ENCODE measurements around the gene MYT1. TPM values are rescaled to one million over a fixed set of nuclear protein-coding genes. Genes with fewer than 3 reads are reported as not detected.
A peak's percentile ranks its signal among the peaks of the same experiment; 100 is the strongest.

Gene MYT1
- total RNA-seq, 3 donors from 2014 or later = 0.12 to 0.76 (median 0.14) TPM

GRCh38 chr20:64151633-64152530 lies 12.4 kb upstream of the MYT1 start:
- no peak for TF ChIP-seq CTCF (IDR thresholded peaks at IDR 0.05)
- no peaks in the 10 kb centered on the region for H3K36me3 ChIP-seq (ENCODE audit: low read depth)
- H3K9me3 ChIP-seq = no peaks in the 10 kb centered on the region
- no peak for ATAC-seq
- H3K4me3 ChIP-seq = no peak overlapping the region
- intact Hi-C loops (cut with DNase I, micrococcal nuclease) = no loop called here
- no peaks in the 10 kb centered on the region for H3K4me1 ChIP-seq (ENCODE audit: low read depth)
- no peak for DNase-seq

- Histone ChIP-seq H3K9me3 (no peaks in the 10 kb centered on the region), H3K4me1 (ENCODE audit: low read depth) (no peaks in the 10 kb centered on the region), H3K4me3 (no peak overlapping the region), H3K36me3 (ENCODE audit: low read depth) (no peaks in the 10 kb centered on the region)
- TF ChIP-seq CTCF (IDR thresholded peaks at IDR 0.05) = no peak
- ATAC-seq (peak; percentile 12), DNase-seq (no peak)
- intact Hi-C loops (cut with DNase I, micrococcal nuclease) = no loop called here
Measured at GRCh38 chr20:64152906-64153305, 11.3 kb upstream of the MYT1 start.

- H3K4me1 ChIP-seq (ENCODE audit: low read depth) = no peaks in the 10 kb centered on the region
- no peaks in the 10 kb centered on the region for H3K9me3 ChIP-seq
- DNase-seq (no peak), ATAC-seq (no peak)
- H3K4me3 ChIP-seq = no peak overlapping the region
- no peaks in the 10 kb centered on the region for H3K36me3 ChIP-seq (ENCODE audit: low read depth)
- TF ChIP-seq CTCF (IDR thresholded peaks at IDR 0.05) = no peak
- intact Hi-C loops (cut with DNase I, micrococcal nuclease) = no loop called here
Measured at GRCh38 chr20:64153410-64153809, 10.8 kb upstream of the MYT1 start.

- Histone ChIP-seq H3K4me3 (no peak overlapping the region), H3K4me1 (ENCODE audit: low read depth) (no peaks in the 10 kb centered on the region), H3K9me3 (no peaks in the 10 kb centered on the region), H3K36me3 (ENCODE audit: low read depth) (no peaks in the 10 kb centered on the region)
- intact Hi-C loops (cut with DNase I, micrococcal nuclease) = no loop called here
- DNase-seq = no peak
- no peak for TF ChIP-seq CTCF (IDR thresholded peaks at IDR 0.05)
- ATAC-seq = no peak
Measured at GRCh38 chr20:64153861-64154589, 10.2 kb upstream of the MYT1 start.

- Histone ChIP-seq H3K4me3 (no peak overlapping the region), H3K36me3 (ENCODE audit: low read depth) (no peaks in the 10 kb centered on the region), H3K4me1 (ENCODE audit: low read depth) (no peaks in the 10 kb centered on the region), H3K9me3 (no peaks in the 10 kb centered on the region)
- DNase-seq (no peak), ATAC-seq (no peak)
- intact Hi-C loops (cut with DNase I, micrococcal nuclease) = no loop called here
- TF ChIP-seq CTCF (IDR thresholded peaks at IDR 0.05) = no peak
Measured at GRCh38 chr20:64154590-64155257, 9.5 kb upstream of the MYT1 start.
